Neuronal stem cell (in vitro differentiated cells): ENCODE measurements around the gene SENP6.
"Not testable (repeated sequence)": the region's sequence is repeated elsewhere in the genome, so short reads cannot be mapped to it uniquely, and the experiment has no call there.

Experiments
- DNase-seq: peaks from one replicate; pipeline ENCODE4 v3.0.0-alpha.2; 2013; ENCODE audit warnings: low spot score
- H2AFZ ChIP-seq: one replicate; pipeline ENCODE4 v1.6.1; 2013; ENCODE audit warnings: mild to moderate bottlenecking, low read length, inconsistent platforms
- H2AK5ac ChIP-seq: 2 replicates; pipeline ENCODE4 v1.6.1; 2013; ENCODE audit warnings: low read depth, mild to moderate bottlenecking, inconsistent platforms, low read length, moderate library complexity, mixed read lengths
- H2BK120ac ChIP-seq: 2 replicates; pipeline ENCODE4 v1.6.1; 2013; ENCODE audit warnings: low read depth, mild to moderate bottlenecking, inconsistent platforms, low read length, moderate library complexity, mixed read lengths
- H2BK12ac ChIP-seq: one replicate; pipeline ENCODE4 v1.6.1; 2013; ENCODE audit warnings: low read length, inconsistent platforms
- H2BK15ac ChIP-seq: 2 replicates; pipeline ENCODE4 v1.6.1; 2013; ENCODE audit warnings: mild to moderate bottlenecking, low read length, inconsistent platforms, mixed read lengths
- H2BK5ac ChIP-seq: one replicate; pipeline ENCODE4 v1.6.1; 2013; ENCODE audit warnings: inconsistent platforms, mild to moderate bottlenecking, low read length, moderate library complexity
- H3K14ac ChIP-seq: one replicate; pipeline ENCODE4 v1.6.1; 2013; ENCODE audit warnings: low read length, inconsistent platforms
- H3K18ac ChIP-seq: 2 replicates; pipeline ENCODE4 v1.6.1; 2013; ENCODE audit warnings: low read length, inconsistent platforms
- H3K23ac ChIP-seq: 2 replicates; pipeline ENCODE4 v1.6.1; 2013; ENCODE audit warnings: low read depth, mild to moderate bottlenecking, mixed read lengths, low read length, inconsistent platforms; ENCODE audit not compliant: poor library complexity
- H3K27ac ChIP-seq: replicated peaks from 3 replicates; pipeline ENCODE4 v1.5.1; 2013; ENCODE audit warnings: low read length, inconsistent platforms
- H3K27me3 ChIP-seq, 3 experiments: 2 replicates each; pipeline ENCODE4 v1.6.1; 2013; ENCODE audit warnings: low read length in 3 of 3, mild to moderate bottlenecking in 2 of 3, inconsistent platforms in 1 of 3, low read depth in 1 of 3, mixed read lengths in 1 of 3, moderate library complexity in 1 of 3; ENCODE audit not compliant: control insufficient read depth in 3 of 3, insufficient read depth in 3 of 3
- H3K36me3 ChIP-seq, 2 donors: replicated peaks in 1 of 2; 2 replicates each; pipeline ENCODE4 v1.6.1; 2013; ENCODE audit warnings: low read length in 2 of 2; ENCODE audit not compliant: control insufficient read depth in 2 of 2, insufficient read depth in 2 of 2
- H3K4ac ChIP-seq: 2 replicates; pipeline ENCODE4 v1.6.1; 2013; ENCODE audit warnings: inconsistent platforms, mild to moderate bottlenecking, low read length, moderate library complexity
- H3K4me1 ChIP-seq, 2 donors: 1 replicate in 1 of 2; 2 replicates in 1 of 2; pipeline ENCODE4 v1.6.1; 2013; ENCODE audit warnings: low read length in 2 of 2, low read depth in 1 of 2; ENCODE audit not compliant: control insufficient read depth in 2 of 2, insufficient read depth in 1 of 2
- H3K4me2 ChIP-seq: one replicate; pipeline ENCODE4 v1.6.1; 2013; ENCODE audit warnings: mild to moderate bottlenecking, low read length, inconsistent platforms; ENCODE audit not compliant: insufficient read depth, poor library complexity, severe bottlenecking
- H3K4me3 ChIP-seq, 2 donors: 2 replicates each; pipeline ENCODE4 v1.5.1; 2013; ENCODE audit warnings: low read length in 2 of 2, mild to moderate bottlenecking in 2 of 2, inconsistent platforms in 1 of 2, moderate library complexity in 1 of 2
- H3K79me1 ChIP-seq: one replicate; pipeline ENCODE4 v1.6.1; 2013; ENCODE audit warnings: low read depth, mild to moderate bottlenecking, inconsistent platforms, low read length, moderate library complexity
- H3K9ac ChIP-seq: one replicate; pipeline ENCODE4 v1.6.1; 2013; ENCODE audit warnings: mild to moderate bottlenecking, low read depth, low read length, inconsistent platforms; ENCODE audit not compliant: poor library complexity
- H3K9me3 ChIP-seq, 2 donors: replicated peaks in 1 of 2; 2 replicates each; pipeline versions ENCODE3 to v1.6.1; 2013; ENCODE audit warnings: low read length in 2 of 2, mild to moderate bottlenecking in 2 of 2, inconsistent platforms in 1 of 2, low read depth in 1 of 2, mixed read lengths in 1 of 2, moderate library complexity in 1 of 2; ENCODE audit not compliant: control insufficient read depth in 2 of 2, insufficient read depth in 1 of 2
- H4K8ac ChIP-seq: one replicate; pipeline ENCODE4 v1.6.1; 2013; ENCODE audit warnings: low read depth, mild to moderate bottlenecking, inconsistent platforms, low read length, moderate library complexity
- H4K91ac ChIP-seq: one replicate; pipeline ENCODE4 v1.6.1; 2013; ENCODE audit warnings: low read length, low read depth, mild to moderate bottlenecking, inconsistent platforms; ENCODE audit not compliant: poor library complexity
- WGBS, 2 donors: extraction: QIAGEN DNeasy Blood & Tissue Kit; methylation state at CpG; one replicate each; pipeline ENCODE4 v1.1.7; 2013; ENCODE audit warnings: missing lambda C conversion rate in 2 of 2, mixed read lengths in 1 of 2; ENCODE audit not compliant: insufficient read length in 2 of 2, insufficient replicate concordance in 1 of 2; ENCODE audit errors: extremely low coverage in 2 of 2; 5-methylcytosine and 5-hydroxymethylcytosine counted together

SENP6 gene

GRCh38 chr6:75624335-75624734 lies 22.7 kb downstream of the SENP6 start:
- Histone ChIP-seq H3K9me3 (peaks cover 0 to 16% of the 10 kb centered on the region in 2 donors), H3K79me1 (no peaks in the 10 kb centered on the region), H3K4ac (no peak overlapping the region), H4K8ac (no peak overlapping the region), H3K4me1 (no peaks in the 10 kb centered on the region), H2BK15ac (no peak overlapping the region), H2BK5ac (no peak overlapping the region), H3K4me2 (no peak overlapping the region), H3K36me3 (peaks cover 0 to 90% of the 10 kb centered on the region in 2 donors), H2BK120ac (no peak overlapping the region), H3K23ac (no peak overlapping the region), H3K9ac (no peak overlapping the region), H4K91ac (no peak overlapping the region), H2AFZ (no peak overlapping the region), H3K27me3 (no peaks in the 10 kb centered on the region), H2BK12ac (no peak overlapping the region), H3K14ac (no peak overlapping the region), H3K18ac (no peak overlapping the region), H3K27ac (no peak overlapping the region), H2AK5ac (no peak overlapping the region), H3K4me3 (no peak overlapping the region)
- WGBS, 2 donors: no CpG with 5 or more reads among the region's 4 CpGs
- no peak for DNase-seq

GRCh38 chr6:75624988-75625387 lies 23.3 kb downstream of the SENP6 start:
- Histone ChIP-seq H3K4ac (no peak overlapping the region), H2BK5ac (no peak overlapping the region), H3K79me1 (no peaks in the 10 kb centered on the region), H3K4me3 (no peak overlapping the region), H2BK12ac (no peak overlapping the region), H3K18ac (no peak overlapping the region), H2BK120ac (no peak overlapping the region), H3K9ac (no peak overlapping the region), H3K14ac (no peak overlapping the region), H3K9me3 (peaks cover 0 to 12% of the 10 kb centered on the region in 2 donors), H2BK15ac (no peak overlapping the region), H3K27ac (no peak overlapping the region), H3K4me1 (no peaks in the 10 kb centered on the region), H2AK5ac (no peak overlapping the region), H3K27me3 (no peaks in the 10 kb centered on the region), H3K23ac (no peak overlapping the region), H2AFZ (no peak overlapping the region), H4K91ac (no peak overlapping the region), H4K8ac (no peak overlapping the region), H3K36me3 (peaks cover 0 to 97% of the 10 kb centered on the region in 2 donors), H3K4me2 (no peak overlapping the region)
- DNase-seq: no peak
- WGBS, 2 donors: no CpG with 5 or more reads among the region's 7 CpGs

- Histone ChIP-seq H2AFZ (no peak overlapping the region), H3K27me3 (no peaks in the 10 kb centered on the region), H3K9me3 (peaks cover 0 to 4% of the 10 kb centered on the region in 2 donors), H3K27ac (no peak overlapping the region), H2BK120ac (no peak overlapping the region), H2BK5ac (no peak overlapping the region), H3K4me2 (no peak overlapping the region), H3K4me3 (no peak overlapping the region), H3K4me1 (no peaks in the 10 kb centered on the region), H3K79me1 (no peaks in the 10 kb centered on the region), H3K36me3 (peaks cover 0 to 100% of the 10 kb centered on the region in 2 donors), H2BK15ac (no peak overlapping the region), H3K9ac (no peak overlapping the region), H3K23ac (no peak overlapping the region), H3K4ac (no peak overlapping the region), H4K8ac (no peak overlapping the region), H4K91ac (no peak overlapping the region), H3K14ac (no peak overlapping the region), H2BK12ac (no peak overlapping the region), H2AK5ac (no peak overlapping the region), H3K18ac (no peak overlapping the region)
- DNase-seq: no peak
- WGBS, 2 donors: no CpG with 5 or more reads among the region's 2 CpGs
These were observed 24.9 kb downstream of the SENP6 start for GRCh38 chr6:75626561-75626960.

- peaks cover 2 to 100% of the 10 kb centered on the region in 2 donors for H3K36me3 ChIP-seq
- WGBS, 2 donors: no CpG with 5 or more reads among the region's 9 CpGs
These were observed 26.0 kb downstream of the SENP6 start for GRCh38 chr6:75627708-75628107.

More at GRCh38 chr6:75627708-75628107, 26.0 kb downstream of the SENP6 start:
- not testable (repeated sequence) for H2BK15ac ChIP-seq, H3K23ac ChIP-seq, H2BK5ac ChIP-seq, H2BK120ac ChIP-seq, H3K27me3 ChIP-seq, DNase-seq, H3K4me1 ChIP-seq, H2BK12ac ChIP-seq, H3K4me3 ChIP-seq, H3K4me2 ChIP-seq, H4K8ac ChIP-seq, H3K4ac ChIP-seq, H3K18ac ChIP-seq, H3K9me3 ChIP-seq, H3K27ac ChIP-seq, H3K14ac ChIP-seq, H2AFZ ChIP-seq, H3K9ac ChIP-seq, H2AK5ac ChIP-seq, H3K79me1 ChIP-seq, H4K91ac ChIP-seq
